GM10248 (cell line): ENCODE data around the gene SOCS7.

Source experiments
- CTCF ChIA-PET: fragments of 300-600 bp; sonication (Branson Sonifier 250); formaldehyde crosslinking; extraction: SDS; loops from one replicate; lab custom pipeline; 2021; ENCODE audit warnings: antibody characterized with exemption; lab: Yijun Ruan, JAX
- POLR2A ChIA-PET: fragments of 350-650 bp; sonication (Branson Sonifier 250); formaldehyde crosslinking; extraction: SDS; loops from one replicate; lab custom pipeline; 2020; ENCODE audit warnings: antibody characterized with exemption; lab: Yijun Ruan, JAX
- DNase-seq: peaks from one replicate; pipeline ENCODE4 v3.0.0; 2012; ENCODE audit errors: extremely low spot score
- TF ChIP-seq, protein P1 (sequence below): IDR thresholded peaks from 2 replicates; pipeline ENCODE4 v1.5.1; 2012; ENCODE audit warnings: mild to moderate bottlenecking, low read depth; ENCODE audit errors: extremely low read depth, missing control alignments, control extremely low read depth

Gene SOCS7

GRCh38 chr17:38404174-38404943, 52.7 kb downstream of the SOCS7 start:
- no peak for DNase-seq
- TF ChIP-seq, protein P1, sequence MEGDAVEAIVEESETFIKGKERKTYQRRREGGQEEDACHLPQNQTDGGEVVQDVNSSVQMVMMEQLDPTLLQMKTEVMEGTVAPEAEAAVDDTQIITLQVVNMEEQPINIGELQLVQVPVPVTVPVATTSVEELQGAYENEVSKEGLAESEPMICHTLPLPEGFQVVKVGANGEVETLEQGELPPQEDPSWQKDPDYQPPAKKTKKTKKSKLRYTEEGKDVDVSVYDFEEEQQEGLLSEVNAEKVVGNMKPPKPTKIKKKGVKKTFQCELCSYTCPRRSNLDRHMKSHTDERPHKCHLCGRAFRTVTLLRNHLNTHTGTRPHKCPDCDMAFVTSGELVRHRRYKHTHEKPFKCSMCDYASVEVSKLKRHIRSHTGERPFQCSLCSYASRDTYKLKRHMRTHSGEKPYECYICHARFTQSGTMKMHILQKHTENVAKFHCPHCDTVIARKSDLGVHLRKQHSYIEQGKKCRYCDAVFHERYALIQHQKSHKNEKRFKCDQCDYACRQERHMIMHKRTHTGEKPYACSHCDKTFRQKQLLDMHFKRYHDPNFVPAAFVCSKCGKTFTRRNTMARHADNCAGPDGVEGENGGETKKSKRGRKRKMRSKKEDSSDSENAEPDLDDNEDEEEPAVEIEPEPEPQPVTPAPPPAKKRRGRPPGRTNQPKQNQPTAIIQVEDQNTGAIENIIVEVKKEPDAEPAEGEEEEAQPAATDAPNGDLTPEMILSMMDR, result no peak
- ChIA-PET CTCF (interaction anchor here (0.6 to 2.0 kb wide), 6 partner anchors 10 to 55 kb away, joined by 3 to 6 read pairs (median 4); partner anchors contain the start of gene SOCS7), POLR2A (no interaction called here)

DNA sequence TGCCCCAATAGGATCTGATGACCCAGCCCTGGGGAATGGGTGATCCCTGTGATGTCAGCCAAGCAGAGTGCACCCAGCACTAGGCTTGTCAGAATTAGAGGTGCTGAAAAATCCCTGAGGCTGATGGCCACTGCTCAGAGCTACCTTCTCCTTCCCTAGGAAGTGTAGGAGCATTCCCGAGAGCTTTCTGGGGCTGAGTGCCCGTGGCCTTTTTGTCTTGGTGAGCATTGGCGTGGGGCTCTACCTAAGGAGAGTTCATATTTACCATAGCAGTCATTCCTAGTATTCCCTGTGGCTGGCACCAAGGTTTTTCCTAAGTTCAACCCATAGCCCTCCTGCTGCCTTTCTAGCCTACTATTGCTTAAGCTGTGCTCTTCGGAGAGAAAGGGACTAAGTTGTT, 54.0 kb downstream of the SOCS7 start:
- CTCF ChIA-PET, result interaction anchor here (1.6 kb wide), 1 partner anchor 57 kb away, joined by 5 read pairs; no protein-coding TSS in a partner anchor
- TF ChIP-seq, protein P1, result no peak
- DNase-seq, result no peak
- POLR2A ChIA-PET, result no interaction called here

DNA sequence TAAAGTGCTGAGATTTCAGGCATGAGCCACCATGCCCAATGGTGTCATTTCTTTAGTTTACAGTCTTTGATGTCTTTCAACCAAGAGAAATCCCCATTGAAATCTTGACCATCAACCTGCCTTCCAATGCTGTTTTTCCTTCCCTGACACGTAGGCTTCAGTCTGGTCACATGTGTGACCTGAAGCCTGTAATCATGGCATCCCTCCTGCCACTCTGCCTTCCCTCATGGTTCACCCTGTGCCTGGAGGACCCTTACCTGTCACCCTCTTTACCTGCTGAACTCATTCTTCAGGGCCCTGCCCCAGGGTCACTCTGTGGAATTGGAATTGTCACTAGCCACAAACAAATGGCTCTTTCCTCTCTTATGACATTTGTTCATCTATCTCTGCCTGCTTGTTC, 58.6 kb downstream of the SOCS7 start:
- ChIA-PET POLR2A (no interaction called here), CTCF (interaction anchor here (7.9 kb wide), 1 partner anchor 60 kb away, joined by 282 read pairs; the partner anchor contains the start of genes GPR179 and SOCS7)

DNA sequence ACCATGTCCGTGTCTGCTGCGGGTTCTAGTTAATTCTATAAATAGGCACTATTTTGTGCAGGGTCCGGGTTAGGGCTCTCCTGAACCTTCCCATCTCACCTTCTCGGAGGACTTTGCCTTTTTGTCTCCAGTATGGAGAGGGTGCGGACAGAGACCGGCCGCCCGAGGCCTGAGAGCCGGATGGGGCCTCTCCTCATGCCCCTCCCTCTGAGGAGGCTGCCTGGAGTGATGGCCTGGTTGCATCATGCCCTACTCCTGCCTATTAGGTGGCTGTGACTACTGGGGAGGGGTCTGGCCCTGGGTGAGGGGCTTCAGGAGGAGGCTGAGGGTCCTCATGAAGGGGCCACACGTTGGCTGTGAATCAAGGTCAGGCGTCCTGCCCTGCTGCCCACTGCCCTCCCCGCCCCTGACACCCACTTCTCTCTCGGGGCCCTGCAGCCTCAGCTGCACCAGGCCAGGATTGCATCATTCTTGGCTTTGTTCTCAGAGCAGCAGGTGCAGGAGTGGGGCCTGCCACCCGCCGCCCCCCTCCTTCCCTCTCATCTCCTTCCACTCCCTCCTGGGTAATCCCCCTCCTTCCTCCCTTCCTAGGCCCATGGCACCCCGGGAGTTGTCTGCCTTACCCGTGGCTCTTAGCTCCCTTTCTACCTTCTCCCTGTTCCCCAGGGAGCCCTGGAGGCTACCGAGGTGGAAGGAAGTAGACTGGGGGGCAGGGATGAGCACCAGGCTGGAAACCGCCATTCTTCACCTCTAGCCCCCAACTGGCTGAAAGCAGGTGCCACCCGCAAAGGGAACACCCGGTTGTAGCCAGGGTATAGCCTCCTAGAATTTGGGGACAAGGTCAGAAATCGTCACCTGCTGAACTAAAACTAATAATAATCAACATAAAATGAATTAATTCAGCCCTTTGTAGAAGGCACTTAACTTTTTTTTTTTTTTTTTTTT, 63.9 kb downstream of the SOCS7 start:
- peak; percentile 63 for DNase-seq
- ChIA-PET CTCF (interaction anchor here (0.8 to 7.9 kb wide), 21 partner anchors 9 to 749 kb away, joined by 3 to 282 read pairs (median 6); partner anchors contain the start of genes GPR179 and SOCS7), POLR2A (interaction anchor here (0.9 kb wide), 1 partner anchor 66 kb away, joined by 3 read pairs; no protein-coding TSS in a partner anchor)
- TF ChIP-seq, protein P1, result no peak

More for the DNA sequence above, 58.6 kb downstream of the SOCS7 start:
- TF ChIP-seq, protein P1, result no peak
- no peak for DNase-seq

- CTCF ChIA-PET, result interaction anchor here (1.0 to 7.9 kb wide), 3 partner anchors 10 to 67 kb away, joined by 3 to 282 read pairs (median 5); partner anchors contain the start of genes GPR179 and SOCS7
- no peak for DNase-seq
- POLR2A ChIA-PET, result no interaction called here
- TF ChIP-seq, protein P1, result no peak
These were observed 65.2 kb downstream of the SOCS7 start for GRCh38 chr17:38416840-38417209.
